ES-I3 (cell line): ENCODE results near the gene RNF141.

Experiments
- H3K36me3 ChIP-seq: 2 replicates; pipeline ENCODE4 v1.6.1; 2013; ENCODE audit warnings: mild to moderate bottlenecking, low read length, control low read depth, moderate library complexity; ENCODE audit not compliant: insufficient read depth
- H3K4me1 ChIP-seq: 2 replicates; pipeline ENCODE4 v1.6.1; 2013; ENCODE audit warnings: mild to moderate bottlenecking, control low read depth, low read length; ENCODE audit not compliant: insufficient read depth
- H3K9ac ChIP-seq: 2 replicates; pipeline ENCODE4 v1.6.1; 2013; ENCODE audit warnings: low read depth, mild to moderate bottlenecking, low read length, moderate library complexity
- H3K9me3 ChIP-seq: 2 replicates; pipeline ENCODE4 v1.6.1; 2013; ENCODE audit warnings: mild to moderate bottlenecking, low read length, moderate library complexity; ENCODE audit not compliant: control insufficient read depth, insufficient read depth

RNF141 gene

DNA sequence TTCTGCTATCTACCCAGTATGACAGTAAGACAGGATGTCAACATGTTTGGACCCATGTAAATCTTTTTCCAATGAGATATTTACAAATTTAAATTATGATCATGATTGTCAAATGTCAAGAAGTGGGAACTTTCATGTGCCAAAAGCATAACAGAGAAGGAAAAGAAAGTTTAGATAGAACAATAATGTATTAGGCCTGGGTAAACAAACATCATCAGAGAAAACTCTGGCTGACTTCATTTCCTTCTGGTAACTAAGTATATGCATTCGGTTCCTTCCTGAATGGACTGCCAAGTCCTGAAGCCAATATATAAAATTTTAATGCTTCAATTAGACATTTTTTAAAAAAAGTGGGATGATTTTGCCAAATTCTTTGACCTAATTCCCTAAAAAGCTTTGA lies 16.5 kb downstream of the RNF141 start:
- Histone ChIP-seq H3K9ac (no peak overlapping the region), H3K9me3 (no peaks in the 10 kb centered on the region), H3K4me1 (no peaks in the 10 kb centered on the region), H3K36me3 (peaks cover 7% of the 10 kb centered on the region)

DNA sequence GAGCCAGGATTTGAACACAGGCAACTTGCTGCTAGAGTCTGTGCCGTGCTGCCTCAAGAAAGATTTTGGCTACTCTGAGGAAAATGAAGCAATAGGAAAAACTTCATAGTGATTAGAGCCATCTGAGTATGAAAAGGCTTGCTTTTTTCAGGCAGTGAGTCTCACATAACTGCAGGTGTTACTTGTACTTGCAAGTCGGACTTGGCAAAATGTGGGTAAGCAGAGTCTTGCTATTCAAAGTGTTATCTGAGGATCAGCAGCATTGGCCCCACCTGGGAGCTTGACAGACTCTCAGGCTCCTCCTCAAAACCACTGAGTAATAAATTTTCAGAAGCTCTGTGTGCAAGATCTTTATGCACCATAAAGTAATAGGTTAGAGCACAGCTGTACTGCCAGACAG lies 18.1 kb downstream of the RNF141 start:
- H3K9me3 ChIP-seq: no peaks in the 10 kb centered on the region
- no peaks in the 10 kb centered on the region for H3K4me1 ChIP-seq
- peaks cover 7% of the 10 kb centered on the region for H3K36me3 ChIP-seq
- no peak overlapping the region for H3K9ac ChIP-seq

DNA sequence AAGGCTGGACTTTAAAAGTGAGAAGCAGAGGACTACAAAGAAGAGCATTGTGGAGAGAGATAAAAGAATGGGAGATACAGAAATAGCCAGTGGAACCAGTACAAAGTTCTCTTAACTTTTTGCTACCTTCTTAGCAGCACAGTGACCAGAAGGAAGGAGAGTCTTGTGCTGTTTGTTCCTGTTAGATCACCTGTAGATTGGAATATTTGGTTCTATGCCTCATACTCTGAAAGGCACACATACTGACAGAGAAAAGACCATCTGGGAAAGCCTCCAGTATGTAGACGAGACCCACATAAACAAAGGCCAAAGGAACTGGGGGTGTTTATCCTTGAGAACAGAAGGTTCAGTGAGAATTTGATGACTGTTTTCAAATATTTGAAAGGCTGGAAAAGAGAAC lies 18.7 kb downstream of the RNF141 start:
- H3K36me3 ChIP-seq: peaks cover 7% of the 10 kb centered on the region
- H3K9me3 ChIP-seq: no peaks in the 10 kb centered on the region
- no peaks in the 10 kb centered on the region for H3K4me1 ChIP-seq

DNA sequence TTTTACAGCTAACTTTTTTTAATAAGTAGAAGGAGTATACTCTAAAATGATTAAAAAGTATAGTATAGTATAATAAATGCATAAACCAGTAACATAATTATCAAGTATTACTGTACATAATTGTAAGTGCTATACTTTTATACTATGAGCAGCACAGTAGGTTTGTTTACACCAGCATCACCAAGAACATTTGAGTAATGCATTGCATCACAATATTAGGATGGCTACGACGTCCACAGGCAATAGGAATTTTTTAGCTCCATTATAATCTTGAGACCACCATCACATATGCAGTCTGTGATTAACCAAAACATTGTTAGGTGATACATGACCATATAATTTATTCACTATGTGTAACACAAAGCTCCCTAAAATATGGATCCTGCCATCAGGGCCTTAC lies 20.4 kb downstream of the RNF141 start:
- Histone ChIP-seq H3K9ac (no peak overlapping the region), H3K4me1 (no peaks in the 10 kb centered on the region), H3K9me3 (no peaks in the 10 kb centered on the region), H3K36me3 (peaks cover 7% of the 10 kb centered on the region)

More for the DNA sequence above, 18.7 kb downstream of the RNF141 start:
- no peak overlapping the region for H3K9ac ChIP-seq

- peaks cover 4% of the 10 kb centered on the region for H3K36me3 ChIP-seq
- peaks cover 3% of the 10 kb centered on the region; the same call in 1 of the 2 replicates for H3K4me1 ChIP-seq
- no peak overlapping the region for H3K9ac ChIP-seq
- H3K9me3 ChIP-seq: no peaks in the 10 kb centered on the region
Observed at GRCh38 chr11:10519630-10520029, 21.4 kb downstream of the RNF141 start.

- Histone ChIP-seq H3K36me3 (peaks cover 2% of the 10 kb centered on the region), H3K9me3 (no peaks in the 10 kb centered on the region), H3K9ac (no peak overlapping the region), H3K4me1 (peaks cover 3% of the 10 kb centered on the region; the same call in 1 of the 2 replicates)
Observed at GRCh38 chr11:10518891-10519290, 22.1 kb downstream of the RNF141 start.

- Histone ChIP-seq H3K36me3 (peaks cover 2% of the 10 kb centered on the region), H3K9me3 (no peaks in the 10 kb centered on the region), H3K4me1 (peaks cover 3% of the 10 kb centered on the region; the same call in 1 of the 2 replicates), H3K9ac (no peak overlapping the region)
Observed at GRCh38 chr11:10518123-10518522, 22.9 kb downstream of the RNF141 start.

DNA sequence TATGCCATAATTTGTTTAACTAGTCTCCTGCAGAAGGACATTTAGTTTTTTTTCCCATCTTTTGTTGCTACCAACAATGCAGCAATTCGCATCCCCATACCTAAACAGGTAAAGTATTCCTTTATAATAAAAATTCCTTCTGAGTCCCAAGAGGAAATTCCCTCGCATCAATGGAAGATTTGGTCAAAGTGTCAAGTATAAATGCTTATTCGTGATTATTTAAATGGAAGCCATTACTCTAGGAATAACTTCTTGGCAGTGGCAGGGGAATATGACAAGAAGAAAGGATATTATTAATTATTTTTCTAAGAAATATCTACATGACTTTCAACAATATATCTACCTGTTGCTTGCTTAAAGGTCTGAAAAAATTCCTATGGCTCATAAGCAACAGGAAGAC lies 25.6 kb downstream of the RNF141 start:
- H3K9ac ChIP-seq: no peak overlapping the region
- no peaks in the 10 kb centered on the region for H3K9me3 ChIP-seq
- H3K4me1 ChIP-seq: peaks cover 6% of the 10 kb centered on the region; the same call in 1 of the 2 replicates
- no peaks in the 10 kb centered on the region; the same call in 1 of the 2 replicates for H3K36me3 ChIP-seq

DNA sequence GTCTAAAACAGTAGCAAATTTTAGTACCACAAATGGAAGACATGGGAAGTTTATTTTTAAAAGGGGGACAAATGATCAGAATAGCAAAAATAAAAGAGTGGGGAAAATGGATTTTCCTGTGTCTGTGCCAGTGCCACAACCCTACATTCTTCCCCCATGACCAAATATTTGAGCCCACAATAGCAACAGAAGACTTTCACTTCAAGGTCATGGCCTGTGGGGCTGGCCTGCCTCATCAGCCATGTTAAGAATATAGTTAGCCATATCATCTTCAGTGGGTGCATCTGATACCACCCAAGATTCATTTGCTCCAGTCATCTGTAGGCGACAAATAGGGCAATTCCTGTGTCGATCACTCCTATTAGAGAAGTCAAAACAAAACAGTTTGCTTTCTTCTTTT lies 26.3 kb downstream of the RNF141 start:
- H3K9me3 ChIP-seq: no peaks in the 10 kb centered on the region
- H3K9ac ChIP-seq: no peak overlapping the region
- peaks cover 6% of the 10 kb centered on the region; the same call in 1 of the 2 replicates for H3K4me1 ChIP-seq

GRCh38 chr11:10514202-10514601 lies 26.8 kb downstream of the RNF141 start:
- peaks cover 6% of the 10 kb centered on the region; the same call in 1 of the 2 replicates for H3K4me1 ChIP-seq
- H3K36me3 ChIP-seq: no peaks in the 10 kb centered on the region
- H3K9me3 ChIP-seq: no peaks in the 10 kb centered on the region
- H3K9ac ChIP-seq: no peak overlapping the region

More for the DNA sequence above, 26.3 kb downstream of the RNF141 start:
- H3K36me3 ChIP-seq: no peaks in the 10 kb centered on the region; the same call in 1 of the 2 replicates

GRCh38 chr11:10511181-10511621 lies 29.8 kb downstream of the RNF141 start:
- Histone ChIP-seq H3K4me1 (peaks cover 6% of the 10 kb centered on the region; the same call in 1 of the 2 replicates), H3K36me3 (no peaks in the 10 kb centered on the region), H3K9ac (no peak overlapping the region), H3K9me3 (no peaks in the 10 kb centered on the region)

DNA sequence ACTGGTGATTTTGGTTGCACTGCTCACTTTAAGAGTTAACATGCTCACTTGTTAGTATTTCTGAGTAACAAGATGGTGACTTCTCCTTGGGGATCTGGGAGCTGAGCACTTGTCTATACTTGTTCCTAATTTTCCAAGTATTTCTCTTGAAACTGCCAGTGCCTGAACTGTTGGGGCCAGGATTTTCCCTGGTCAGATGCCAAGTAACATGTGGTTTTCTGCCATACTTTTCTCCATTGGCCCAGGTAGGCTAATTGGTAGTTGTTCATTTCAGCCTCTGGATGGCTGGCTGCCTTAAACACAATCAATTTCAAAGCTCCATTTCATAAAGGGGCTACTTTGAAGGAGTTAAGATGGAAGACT lies 35.0 kb downstream of the RNF141 start:
- H3K9me3 ChIP-seq: no peaks in the 10 kb centered on the region
- H3K4me1 ChIP-seq: no peaks in the 10 kb centered on the region
- H3K9ac ChIP-seq: no peak overlapping the region
- H3K36me3 ChIP-seq: no peaks in the 10 kb centered on the region

DNA sequence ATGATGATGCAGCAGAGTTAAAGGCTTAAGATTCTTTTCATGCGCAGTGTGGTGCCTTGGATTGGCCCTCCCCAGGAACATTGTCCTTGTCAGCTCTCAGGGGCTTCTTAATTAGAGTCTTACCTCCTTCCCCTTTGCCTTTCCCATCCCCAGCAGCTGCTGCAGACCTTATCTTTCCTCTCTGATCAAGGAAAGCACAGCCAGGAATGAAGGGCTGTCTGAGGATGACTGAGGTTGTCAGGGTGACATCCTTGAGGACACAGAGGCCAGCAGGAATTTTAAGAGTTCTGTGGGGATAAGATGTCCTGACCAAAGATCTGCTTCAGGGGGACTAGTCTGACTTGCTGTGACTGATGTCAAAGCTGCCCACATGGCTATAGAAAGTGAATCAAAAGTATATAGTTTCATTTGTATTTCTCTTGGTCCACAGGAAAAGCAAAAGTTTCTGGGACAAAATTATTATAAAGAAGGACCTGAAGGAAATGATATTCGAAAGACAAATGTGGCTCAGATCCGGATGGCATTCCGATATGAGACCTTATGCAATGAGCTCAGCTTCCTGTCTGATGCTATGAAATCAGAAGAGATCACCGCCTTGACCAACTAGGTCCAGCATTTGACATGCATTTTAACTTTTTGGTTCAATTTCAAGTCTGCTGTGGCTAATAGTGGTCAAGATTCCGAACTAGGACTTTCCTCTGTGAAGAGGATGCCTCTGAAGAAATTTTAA lies 35.5 kb downstream of the RNF141 start:
- Histone ChIP-seq H3K9ac (no peak overlapping the region), H3K4me1 (no peaks in the 10 kb centered on the region), H3K9me3 (no peaks in the 10 kb centered on the region), H3K36me3 (no peaks in the 10 kb centered on the region)

DNA sequence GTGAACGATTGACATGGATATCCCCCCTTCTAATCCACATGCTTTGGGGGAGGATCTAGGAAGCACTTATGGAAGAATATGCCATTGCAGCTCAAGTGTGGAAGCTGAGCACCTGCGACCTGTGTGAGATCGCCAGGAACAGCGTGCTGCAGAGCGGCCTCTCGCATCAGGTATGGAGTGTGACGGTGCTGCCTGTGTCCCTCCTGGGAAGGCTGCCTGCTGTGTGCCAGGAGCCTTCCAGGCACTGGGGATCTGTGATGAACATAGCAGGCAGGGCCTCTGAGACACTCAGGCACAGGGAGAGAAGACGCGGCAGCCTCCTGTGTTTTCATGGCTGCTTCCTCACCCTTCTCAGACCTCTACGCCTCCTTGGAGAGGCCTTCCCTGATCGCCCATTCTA lies 36.5 kb downstream of the RNF141 start:
- Histone ChIP-seq H3K36me3 (no peaks in the 10 kb centered on the region), H3K9ac (no peak overlapping the region), H3K4me1 (no peaks in the 10 kb centered on the region), H3K9me3 (no peaks in the 10 kb centered on the region)

GRCh38 chr11:10503777-10504480 lies 37.1 kb downstream of the RNF141 start:
- H3K9me3 ChIP-seq: no peaks in the 10 kb centered on the region
- no peaks in the 10 kb centered on the region for H3K36me3 ChIP-seq
- no peaks in the 10 kb centered on the region for H3K4me1 ChIP-seq
- no peak overlapping the region for H3K9ac ChIP-seq
